Right renal pelvis (tissue), 4 donors: ENCODE results near the gene TPMT. TPM values are rescaled to one million over a fixed set of nuclear protein-coding genes. Genes with fewer than 3 reads are reported as not detected.
"Not testable (repeated sequence)": the region's sequence is repeated elsewhere in the genome, so short reads cannot be mapped to it uniquely, and the experiment has no call there.

Experiments
- DNase-seq, 4 donors: peaks; one replicate each; pipeline ENCODE4 v3.0.0-alpha.2; 2013; ENCODE audit warnings: low read depth in 4 of 4, low spot score in 3 of 4, missing footprints in 1 of 4
- polyA plus RNA-seq, 4 donors: library from polyadenylated mRNA; unstranded; fragments of 120-200 nt; gene quantifications; one replicate each; pipeline ENCODE4 v1.2.1, GENCODE V29; 2013; ENCODE audit not compliant: insufficient read length in 4 of 4

The TPMT gene
- 10 to 100 TPM; 25.9 to 32.0 (median 30.9) TPM for polyA plus RNA-seq

DNA sequence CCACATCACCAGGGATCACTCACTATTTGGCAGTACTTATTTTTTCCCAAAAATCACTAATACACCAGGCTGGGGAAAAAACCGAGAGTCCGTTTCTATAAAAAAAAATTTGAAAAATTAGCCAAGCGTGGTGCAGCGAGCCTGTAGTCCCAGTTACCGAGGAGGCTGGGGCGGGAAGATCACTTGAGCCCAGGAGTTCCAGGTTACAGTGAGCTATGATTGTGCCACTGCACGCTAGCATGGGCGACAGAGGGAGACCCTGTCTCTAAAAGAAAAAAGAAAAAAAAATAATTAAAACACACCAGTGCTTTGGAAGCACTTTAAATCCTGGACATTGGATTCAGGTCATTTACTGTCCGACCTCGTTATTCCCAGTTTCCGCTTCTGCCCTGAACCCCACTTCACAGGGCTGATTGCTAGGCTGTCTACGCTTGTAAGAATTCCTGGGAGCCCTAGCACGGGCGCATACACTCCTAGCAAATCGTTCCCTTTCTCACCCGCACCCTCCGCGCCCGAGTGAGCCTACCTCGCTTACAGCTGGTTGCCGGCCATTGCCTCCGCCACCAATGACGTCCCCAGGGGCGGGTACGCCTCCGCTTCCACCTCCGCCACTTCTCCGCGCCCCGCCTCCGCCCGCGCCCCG lies at the start of gene TPMT:
Gene TPMT, minus strand, starts transcription at position 571 of the 643 bp plus-strand sequence. CDS start 5,950 bp downstream, outside the sequence.
- DNase-seq: peak in 1 of 4 donors; percentile 16

DNA sequence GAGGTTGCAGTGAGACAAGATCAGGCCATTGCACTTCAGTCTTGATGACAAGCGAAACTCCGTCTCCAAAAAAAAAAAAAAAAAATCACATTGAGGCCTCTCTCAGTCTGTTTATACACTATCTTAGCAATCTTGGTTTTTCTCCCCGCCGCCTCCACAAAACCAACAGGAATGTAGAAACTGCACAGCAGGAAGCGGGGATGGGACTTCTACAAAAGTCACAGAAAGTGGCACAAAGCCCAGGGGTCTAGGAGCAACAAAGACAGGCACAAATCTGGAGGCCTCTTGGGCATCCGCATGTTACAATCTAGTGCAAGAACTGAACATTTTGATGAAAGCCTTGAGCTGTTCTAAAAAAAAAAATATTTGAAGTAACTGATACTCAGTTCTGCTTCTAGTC lies 48.9 kb upstream of the TPMT start:
- DNase-seq: no peak

DNA sequence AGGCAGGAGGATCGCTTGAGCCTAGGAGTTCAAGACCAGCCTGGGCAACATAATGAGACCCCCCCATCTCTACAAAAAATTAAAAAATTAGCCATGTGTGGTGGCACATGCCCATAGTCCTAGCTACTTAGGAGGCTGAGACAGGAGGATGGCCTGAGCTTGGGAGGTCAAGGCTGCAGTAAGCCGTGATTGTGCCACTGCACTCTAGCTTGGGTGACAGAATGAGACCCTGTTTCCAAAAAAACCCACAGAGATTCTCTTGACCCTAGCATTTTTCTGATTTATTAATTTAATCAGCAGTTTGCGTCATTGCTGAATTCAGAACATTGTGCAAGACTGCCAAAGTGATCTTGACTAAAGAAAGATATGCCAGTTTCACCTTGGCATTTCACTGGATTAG lies 37.1 kb upstream of the TPMT start:
- DNase-seq: no peak

DNA sequence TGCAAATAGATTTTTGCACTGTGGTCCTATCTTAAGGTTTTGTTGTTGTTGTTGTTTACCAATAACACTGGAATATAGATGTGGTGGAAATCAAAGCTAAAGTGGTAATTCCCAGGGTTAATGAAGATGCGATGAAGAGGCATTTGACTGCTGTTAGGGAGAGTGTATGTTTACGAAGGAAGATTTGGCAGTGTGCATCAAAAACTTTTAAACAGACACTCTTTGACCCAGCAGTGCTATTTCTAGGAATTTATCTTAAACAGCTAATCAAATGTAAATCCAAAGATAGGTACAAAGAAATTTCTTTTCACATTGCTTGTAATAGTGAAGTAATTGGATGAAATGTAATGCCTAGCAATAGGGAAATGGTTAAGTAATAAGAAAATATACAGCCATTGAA lies 34.3 kb upstream of the TPMT start:
- no peak for DNase-seq

DNA sequence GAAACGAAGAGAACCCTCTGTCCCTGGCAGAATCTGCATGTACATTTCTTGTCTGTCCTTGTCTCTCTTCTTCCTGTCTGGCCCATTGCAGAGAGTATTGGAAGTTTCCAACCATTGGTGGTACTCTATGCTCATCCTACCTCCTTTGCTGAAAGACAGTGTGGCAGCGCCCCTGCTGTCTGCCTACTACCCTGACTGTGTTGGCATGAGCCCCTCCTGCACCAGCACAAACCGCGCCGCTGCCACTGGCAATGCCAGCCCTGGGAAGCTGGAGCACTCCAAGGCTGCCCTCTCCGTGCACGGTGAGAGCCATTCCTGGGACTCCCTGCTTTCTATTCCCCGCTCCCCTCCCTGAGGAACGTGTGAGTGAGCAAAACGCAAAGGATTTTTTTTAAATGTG lies 32.8 kb upstream of the TPMT start:
- no peak for DNase-seq

DNA sequence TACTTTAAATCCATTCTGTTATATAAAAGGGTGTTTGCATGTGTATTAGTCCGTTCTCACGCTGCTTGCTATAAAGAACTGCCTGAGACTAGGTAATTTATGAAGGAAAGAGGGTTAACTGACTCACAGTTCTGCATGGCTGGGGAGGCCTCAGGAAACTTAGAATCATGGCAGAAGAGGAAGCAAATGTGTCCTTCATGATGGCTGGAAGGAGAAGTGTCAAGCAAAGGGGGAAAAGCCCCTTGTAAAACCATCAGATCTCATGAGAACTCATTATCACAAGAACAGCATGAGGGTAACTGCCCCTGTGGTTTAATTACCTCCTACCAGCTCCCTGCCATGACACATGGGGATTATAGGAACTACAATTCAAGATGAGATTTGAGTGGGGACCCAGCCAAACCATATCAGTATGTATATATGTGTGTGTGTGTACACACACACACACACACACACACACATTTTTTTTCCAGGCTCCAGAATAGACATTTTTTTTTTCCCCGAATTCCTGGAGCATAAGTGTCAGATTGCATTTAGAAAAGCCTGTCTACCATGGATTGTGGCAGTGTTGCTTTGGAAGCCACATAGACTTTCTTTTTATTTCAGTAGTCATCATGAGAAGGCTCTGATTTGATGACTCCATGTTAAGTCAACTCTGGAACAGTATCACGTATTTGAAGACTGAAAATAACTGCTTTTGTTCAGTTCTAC lies 31.8 kb upstream of the TPMT start:
- DNase-seq: no peak

DNA sequence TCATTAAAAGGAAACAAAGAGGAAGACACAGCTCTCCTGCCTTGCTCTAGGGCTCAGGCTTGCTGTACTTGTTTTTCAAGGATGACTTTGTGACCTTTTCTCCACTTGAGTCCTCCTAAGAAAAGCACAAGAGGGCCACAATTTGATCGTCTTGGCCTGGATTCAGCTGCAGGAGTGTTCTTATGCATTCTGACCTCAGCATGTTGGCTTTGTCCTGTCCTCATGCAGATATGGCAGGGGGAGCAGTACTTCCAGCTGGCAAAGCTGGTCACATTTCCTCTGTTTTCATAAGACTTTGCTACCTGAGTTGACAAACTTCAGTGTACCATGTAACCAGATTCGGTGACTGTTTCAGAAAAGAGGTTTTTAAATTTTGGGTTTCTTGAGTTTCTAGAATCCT lies 31.2 kb upstream of the TPMT start:
- no peak for DNase-seq

DNA sequence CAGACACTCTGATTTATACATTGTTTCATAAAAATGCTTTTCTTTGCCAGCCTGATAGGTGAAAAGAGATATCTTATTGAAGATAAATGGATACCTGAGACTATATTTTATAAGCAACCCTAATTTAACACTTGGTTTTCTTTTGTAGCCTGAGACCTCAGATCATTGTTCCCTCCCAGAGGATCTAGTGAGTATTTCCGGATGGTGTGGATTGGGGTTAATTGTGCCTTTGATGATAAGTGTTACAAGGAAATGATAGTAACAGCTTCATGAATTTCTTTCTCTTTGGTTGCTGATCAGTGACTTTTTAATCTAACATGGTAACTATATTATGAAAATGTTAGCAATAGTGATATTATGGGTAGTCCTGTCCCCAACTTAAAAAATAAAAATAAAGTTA lies 30.7 kb upstream of the TPMT start:
- DNase-seq: no peak

DNA sequence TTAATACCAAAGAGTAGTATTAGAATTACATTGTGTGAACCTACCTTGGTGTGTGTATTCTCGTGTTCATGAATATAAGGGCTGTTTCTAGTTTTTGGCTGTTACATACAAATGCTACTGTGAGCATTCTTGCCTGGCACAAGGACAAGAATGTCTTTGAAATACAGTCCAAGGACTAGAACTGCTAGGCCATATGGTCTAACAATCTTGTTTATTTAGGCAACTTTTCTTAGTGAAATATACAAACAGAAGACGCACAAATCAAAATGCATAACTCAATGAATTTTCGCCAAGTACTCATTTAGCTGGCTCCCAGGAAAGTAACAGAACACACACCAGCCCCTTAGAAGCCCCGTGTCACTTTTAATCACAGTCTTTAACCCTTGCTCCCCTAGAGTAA lies 28.9 kb upstream of the TPMT start:
- DNase-seq: peak in 3 of 4 donors; percentile 13 to 49 (median 41)

DNA sequence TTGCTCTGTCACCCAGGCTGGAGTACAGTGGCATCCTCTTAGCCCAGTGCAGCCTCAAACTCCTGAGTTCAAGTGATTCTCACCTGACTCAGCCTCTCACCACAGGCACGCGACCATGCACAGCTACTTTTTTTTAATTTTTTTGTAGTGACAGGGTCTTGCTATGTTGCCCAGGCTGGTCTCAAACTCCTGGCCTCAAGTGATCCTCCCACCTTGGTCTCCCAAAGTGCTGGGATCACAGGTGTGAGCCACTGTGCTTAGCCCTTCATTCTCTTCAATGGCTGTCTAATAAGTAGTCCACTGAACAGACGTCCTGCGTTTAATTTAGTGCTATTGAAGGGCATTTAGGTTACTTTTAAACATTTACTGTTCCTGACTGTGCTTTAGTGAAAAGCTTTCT lies 27.7 kb upstream of the TPMT start:
- DNase-seq: no peak

DNA sequence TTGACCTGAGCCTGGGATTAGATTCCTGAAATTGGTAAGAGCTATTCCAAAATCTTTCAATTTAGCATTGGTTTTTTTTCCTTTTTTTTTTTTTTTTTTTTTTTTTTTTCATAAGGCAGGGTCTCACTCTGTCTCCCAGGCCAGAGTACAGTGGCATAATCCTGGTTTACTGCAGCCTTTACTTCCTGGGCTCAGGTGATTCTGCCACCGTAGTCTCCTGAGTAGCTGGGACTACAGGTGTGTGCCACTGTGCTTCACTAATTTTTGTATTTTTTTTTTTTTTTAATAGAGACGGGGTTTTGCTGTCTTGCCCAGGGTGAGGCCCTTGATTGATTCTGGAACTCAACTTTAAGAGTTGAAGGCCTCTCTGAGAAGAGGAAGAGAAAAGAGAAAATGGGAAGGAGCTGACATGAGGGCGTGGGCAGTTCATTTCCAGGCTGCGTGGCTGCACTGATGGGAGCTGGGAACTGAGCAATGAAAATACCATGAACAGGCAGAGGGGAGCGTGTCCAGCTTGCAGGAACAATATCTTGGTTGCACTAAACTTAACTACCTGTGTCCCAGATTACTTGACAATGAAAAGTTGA lies 25.0 kb upstream of the TPMT start:
- no peak for DNase-seq

DNA sequence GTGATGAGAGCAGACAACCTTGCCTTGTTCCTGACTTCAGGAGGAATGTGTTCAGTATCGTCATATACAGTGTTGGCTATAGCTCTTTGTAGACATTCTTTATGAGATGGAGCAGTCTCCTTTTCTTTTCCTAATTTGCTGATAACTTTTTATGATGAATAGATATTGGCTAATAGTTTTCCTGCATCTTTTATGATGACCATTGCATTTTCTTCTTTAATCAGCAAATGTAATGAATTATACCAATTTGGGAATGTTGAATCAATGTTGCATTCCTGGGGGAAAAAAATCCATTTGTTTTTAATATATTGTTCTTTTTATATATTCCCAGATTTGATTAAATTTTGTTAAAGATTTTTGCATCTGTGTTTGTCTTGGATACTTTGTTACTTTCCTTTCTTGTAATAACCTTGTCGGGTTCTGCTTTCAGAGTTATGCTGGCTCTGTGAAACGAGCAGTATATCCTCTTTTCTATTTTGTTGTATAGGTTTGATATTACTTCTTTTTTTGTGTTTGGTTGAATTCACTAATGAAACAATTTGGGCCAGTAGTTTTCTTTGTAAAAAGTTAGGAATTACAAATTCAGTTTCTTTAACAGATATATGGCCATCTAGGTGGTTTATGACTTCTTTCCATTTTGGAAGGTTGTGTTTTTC lies 24.2 kb upstream of the TPMT start:
- no peak for DNase-seq

DNA sequence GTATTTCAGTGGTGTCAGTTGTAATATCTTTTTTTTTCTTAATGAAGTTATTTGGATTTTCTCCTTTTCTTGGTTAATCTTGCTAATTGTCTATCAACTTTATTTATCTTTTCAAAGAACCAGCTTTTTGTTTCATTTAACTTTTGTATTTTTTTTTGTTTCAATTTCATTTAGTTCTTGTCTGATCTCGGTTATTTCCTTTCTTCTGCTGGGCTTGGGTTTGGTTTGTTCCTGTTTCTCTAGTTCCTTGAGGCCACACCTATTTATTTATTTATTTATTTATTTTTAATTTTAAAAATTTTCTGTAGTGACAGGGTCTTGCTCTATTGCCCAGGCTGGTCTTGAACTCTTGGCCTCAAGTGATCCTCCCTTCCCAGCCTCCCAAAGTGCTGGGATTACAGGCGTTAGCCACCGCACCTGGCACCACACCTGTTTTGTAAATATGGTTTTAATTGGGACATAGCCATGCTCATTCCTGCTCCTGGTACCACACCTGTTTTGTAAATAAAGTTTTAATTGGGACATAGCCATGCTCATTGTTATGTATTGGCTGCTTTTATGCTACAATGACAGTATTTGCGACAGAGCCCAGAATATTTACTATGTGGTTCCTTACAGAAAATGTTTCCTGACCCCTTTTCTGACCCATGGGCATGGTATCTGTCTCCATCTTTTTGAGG lies 22.5 kb upstream of the TPMT start:
- DNase-seq: no peak

DNA sequence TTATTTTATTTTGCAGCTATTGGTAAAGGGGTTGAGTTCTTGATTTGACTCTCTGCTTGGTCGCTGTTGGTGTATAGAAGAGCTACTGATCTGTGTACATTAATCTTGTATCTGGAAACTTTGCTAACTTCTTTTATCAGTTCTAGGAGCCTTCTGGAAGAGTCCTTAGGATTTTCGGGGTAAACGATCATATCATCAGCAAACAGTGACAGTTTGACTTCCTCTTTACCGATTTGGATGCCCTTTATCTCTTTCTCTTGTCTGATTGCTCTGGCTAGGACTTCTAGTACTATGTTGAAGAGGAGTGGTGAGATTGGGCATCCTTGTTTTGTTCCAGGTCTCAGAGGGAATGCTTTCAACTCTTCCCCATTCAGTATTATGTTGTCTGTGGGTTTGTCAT lies 21.3 kb upstream of the TPMT start:
- not testable (repeated sequence) for DNase-seq

DNA sequence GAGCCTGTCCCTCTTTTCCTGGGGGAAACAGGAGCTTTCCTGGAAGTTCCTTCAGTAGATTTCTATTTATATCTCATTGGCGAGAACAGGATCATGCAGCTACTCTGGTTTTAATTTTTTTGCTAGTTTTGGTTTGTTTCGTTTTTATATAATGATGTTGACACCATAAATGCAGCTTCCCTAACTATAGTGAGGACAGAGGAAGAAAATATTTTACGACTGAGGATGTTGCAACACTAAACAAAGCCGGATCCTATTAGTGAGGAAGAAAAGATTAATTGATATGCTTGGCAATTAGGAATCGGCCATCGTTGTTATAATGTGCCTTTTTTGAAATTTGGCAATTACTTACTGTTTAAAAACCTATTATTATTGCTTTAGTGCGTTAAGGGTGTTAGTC lies 17.0 kb upstream of the TPMT start:
- no peak for DNase-seq

DNA sequence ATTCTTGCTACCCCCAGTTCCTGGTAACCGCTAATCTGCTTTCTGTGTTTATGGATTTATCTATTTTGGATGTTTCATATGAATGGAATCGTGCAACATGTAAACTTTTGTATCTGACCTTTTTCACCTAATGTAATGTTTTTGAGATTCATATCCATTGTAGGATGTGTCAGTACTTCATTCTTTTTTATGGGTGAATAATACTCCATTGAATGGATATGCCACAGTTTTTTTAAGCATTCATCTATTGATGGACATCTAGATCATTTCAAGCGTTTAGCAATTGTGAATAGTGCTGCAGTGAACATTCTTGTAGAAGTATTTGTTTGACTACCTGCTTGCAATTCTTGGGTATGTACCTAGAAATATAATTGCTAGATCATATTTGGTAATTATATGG lies 13.4 kb upstream of the TPMT start:
- DNase-seq: no peak

DNA sequence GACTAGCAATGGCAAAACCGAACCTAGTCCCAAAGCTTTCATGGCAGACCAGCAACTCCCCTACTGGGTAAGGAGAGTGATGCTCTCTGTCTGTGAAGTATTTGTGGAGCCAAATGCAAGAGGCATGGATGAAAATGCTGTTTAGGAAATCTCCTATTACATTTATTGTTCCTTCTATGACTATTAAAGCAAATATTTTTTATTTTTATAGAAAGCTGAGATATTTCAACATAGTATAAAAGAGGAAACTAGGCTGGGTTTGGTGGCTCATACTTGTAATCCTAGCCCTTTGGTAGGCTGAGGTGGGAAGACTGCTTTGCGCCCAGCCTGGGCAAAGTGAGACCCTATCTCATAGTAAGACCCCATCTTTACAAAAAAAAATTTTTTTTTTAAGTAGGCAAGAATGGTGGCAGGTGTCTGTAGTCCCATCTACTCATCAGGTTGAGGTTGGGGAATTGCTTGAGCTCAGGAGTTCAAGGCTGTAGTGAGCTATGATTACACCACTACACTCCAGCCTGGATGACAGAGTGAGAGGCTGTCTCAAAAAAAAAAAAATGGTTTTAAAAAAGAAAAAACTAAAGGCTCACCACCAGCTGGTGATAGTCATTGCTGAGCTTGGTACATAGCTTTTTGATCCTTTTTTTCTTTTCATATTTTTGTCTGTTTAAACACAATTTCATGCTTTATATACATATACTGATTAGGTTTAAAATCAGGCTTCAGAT lies 11.6 kb upstream of the TPMT start:
- DNase-seq: no peak

DNA sequence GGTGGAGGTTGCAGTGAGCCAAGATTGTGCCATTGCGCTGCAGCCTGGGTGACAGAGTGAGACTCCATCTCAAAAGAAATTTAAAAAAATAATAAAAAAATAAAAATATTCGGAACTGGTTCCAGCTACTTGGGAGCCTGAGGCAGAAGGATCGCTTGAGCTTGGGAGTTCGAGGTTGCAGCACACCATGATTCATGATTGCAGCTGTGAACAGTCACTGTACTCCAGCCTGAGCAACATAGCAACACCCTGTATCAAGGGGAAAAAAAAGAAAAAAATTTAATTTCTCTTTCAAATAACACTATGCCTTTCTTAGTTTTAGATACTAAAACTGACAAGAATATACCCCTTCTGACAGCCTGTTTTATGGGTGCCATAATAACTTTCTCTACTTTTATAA lies 10.9 kb upstream of the TPMT start:
- no peak for DNase-seq

DNA sequence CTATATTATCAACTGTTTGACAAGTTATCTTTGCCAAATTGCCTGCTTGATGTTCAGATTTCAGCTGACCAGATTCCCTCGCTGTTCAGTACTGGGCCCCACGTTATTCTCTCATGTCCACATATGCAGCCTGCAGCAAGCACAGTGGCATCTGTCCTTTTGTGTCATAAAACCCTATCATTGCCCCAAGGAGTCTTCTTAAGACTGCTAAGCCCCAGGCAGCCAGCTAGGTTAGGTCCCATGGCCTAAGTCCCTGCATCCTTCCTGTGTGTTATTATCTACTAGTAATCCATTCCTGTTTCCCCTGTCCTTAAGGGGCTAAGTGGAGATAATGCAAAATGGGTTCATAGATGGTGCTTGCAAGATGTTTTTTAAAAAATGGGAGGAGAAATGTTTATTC lies 7.5 kb upstream of the TPMT start:
- no peak for DNase-seq

DNA sequence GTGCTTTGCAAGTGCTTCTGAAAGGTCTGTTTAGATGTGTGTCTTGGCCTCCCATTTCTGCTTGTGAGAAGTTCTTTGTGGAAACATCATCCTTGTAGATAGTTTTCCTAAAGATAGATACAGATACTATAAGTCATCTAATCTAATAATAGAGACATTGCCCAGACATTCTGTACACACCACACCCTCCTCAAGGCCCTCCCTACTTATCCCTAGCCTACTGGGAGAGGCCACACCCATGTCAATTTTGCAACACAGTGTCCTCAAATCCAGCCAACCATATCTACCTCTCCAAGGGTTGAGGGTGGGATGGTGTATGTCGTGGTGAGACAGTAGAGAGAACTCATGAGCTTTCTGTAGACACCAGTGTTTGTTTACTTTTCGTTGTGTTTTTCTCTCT lies 6.6 kb upstream of the TPMT start:
- no peak for DNase-seq
